Stimulated activated CD4-positive, alpha-beta T cell treated with anti-CD3 and anti-CD28 coated beads, Interleukin-12 subunit alpha, Interleukin-12 subunit beta, amount 100 ng/mL, for 4 hours (primary cell): ENCODE data around the gene MYL7.

Experiments used
- DNase-seq: peaks from one replicate; pipeline ENCODE4 v3.0.0-alpha.2; 2020

The MYL7 gene

GRCh38 chr7:44167920-44168319 is 26.8 kb upstream of the MYL7 start:
- no peak for DNase-seq

GRCh38 chr7:44163591-44163990 is 22.5 kb upstream of the MYL7 start:
- no peak for DNase-seq

GRCh38 chr7:44162785-44163395 is 21.8 kb upstream of the MYL7 start:
- DNase-seq, result no peak

GRCh38 chr7:44162179-44162578 is 21.0 kb upstream of the MYL7 start:
- no peak for DNase-seq

- DNase-seq, result no peak
Observed at GRCh38 chr7:44161371-44161770, 20.2 kb upstream of the MYL7 start.

- no peak for DNase-seq
Observed at GRCh38 chr7:44159824-44160630, 18.9 kb upstream of the MYL7 start.

GRCh38 chr7:44158873-44159631 is 17.9 kb upstream of the MYL7 start:
- DNase-seq, result no peak

GRCh38 chr7:44158096-44158872 is 17.2 kb upstream of the MYL7 start:
- no peak for DNase-seq

GRCh38 chr7:44157116-44158080 is 16.3 kb upstream of the MYL7 start:
- no peak for DNase-seq

GRCh38 chr7:44156453-44157010 is 15.4 kb upstream of the MYL7 start:
- DNase-seq, result no peak

- DNase-seq, result no peak
Observed at GRCh38 chr7:44155191-44156185, 14.4 kb upstream of the MYL7 start.

GRCh38 chr7:44154703-44155102 is 13.6 kb upstream of the MYL7 start:
- DNase-seq, result no peak

- DNase-seq, result no peak
Observed at GRCh38 chr7:44153948-44154335, 12.8 kb upstream of the MYL7 start.

GRCh38 chr7:44152971-44153947 is 12.1 kb upstream of the MYL7 start:
- DNase-seq, result no peak

- DNase-seq, result no peak
Observed at GRCh38 chr7:44151956-44152355, 10.8 kb upstream of the MYL7 start.

- no peak for DNase-seq
Observed at GRCh38 chr7:44150966-44151941, 10.1 kb upstream of the MYL7 start.

GRCh38 chr7:44150466-44150832 is 9.3 kb upstream of the MYL7 start:
- DNase-seq, result no peak
